Upper lobe of right lung (tissue), 1 donor: ENCODE data around the gene APCDD1L. TPM values are rescaled to one million over a fixed set of nuclear protein-coding genes. Genes with fewer than 3 reads are reported as not detected.

ENCODE experiments used
- ATAC-seq: fragments of 200-7000 bp; cut with Tn5 transposase; one replicate; pipeline ENCODE4 v1.9.1; 2020; ENCODE audit warnings: mild to moderate bottlenecking, moderate library complexity
- DNase-seq: peaks from one replicate; pipeline ENCODE4 v3.0.0-alpha.2; 2020
- H3K27ac ChIP-seq: fragments of 200-600 bp; one replicate; pipeline ENCODE4 v1.8.0; 2022
- H3K27me3 ChIP-seq: fragments of 200-600 bp; one replicate; pipeline ENCODE4 v1.8.0; 2022; ENCODE audit warnings: mild to moderate bottlenecking
- H3K36me3 ChIP-seq: fragments of 200-600 bp; one replicate; pipeline ENCODE4 v1.8.0; 2022
- H3K4me1 ChIP-seq: fragments of 200-600 bp; one replicate; pipeline ENCODE4 v1.8.0; 2022
- H3K4me3 ChIP-seq: fragments of 200-600 bp; one replicate; pipeline ENCODE4 v1.8.0; 2022; ENCODE audit warnings: mild to moderate bottlenecking
- H3K9me3 ChIP-seq: fragments of 200-600 bp; one replicate; pipeline ENCODE4 v1.8.0; 2022
- intact Hi-C: fragments of 100-400 bp; cut with DNase I; formaldehyde crosslinking; loops from one replicate; pipeline ENCODE4 v1.11.0; 2022
- total RNA-seq: library from RNA; stranded (reverse); fragmentation: NEBNext Ultra II Directional; extraction: Animal tissue kit (Norgen Biotek cat#: 25700); gene quantifications from one replicate; pipeline ENCODE4 v1.2.1, GENCODE V29; 2021
- TF ChIP-seq, protein P1 (sequence below): fragments of 200-600 bp; IDR thresholded peaks from one replicate; pipeline ENCODE4 v1.8.0; 2022; ENCODE audit warnings: antibody characterized with exemption
- donor health status: DM: no; HTN: yes; CAD: no; lungs with severe emphysema.

APCDD1L gene
- total RNA-seq, 1 donor from 2014 or later = not detected

- intact Hi-C loops = no loop called here
- DNase-seq = no peak
- Histone ChIP-seq H3K4me3 (no peak overlapping the region), H3K27ac (no peak overlapping the region), H3K27me3 (no peaks in the 10 kb centered on the region), H3K4me1 (no peaks in the 10 kb centered on the region), H3K9me3 (no peaks in the 10 kb centered on the region), H3K36me3 (no peaks in the 10 kb centered on the region)
- TF ChIP-seq, protein P1, sequence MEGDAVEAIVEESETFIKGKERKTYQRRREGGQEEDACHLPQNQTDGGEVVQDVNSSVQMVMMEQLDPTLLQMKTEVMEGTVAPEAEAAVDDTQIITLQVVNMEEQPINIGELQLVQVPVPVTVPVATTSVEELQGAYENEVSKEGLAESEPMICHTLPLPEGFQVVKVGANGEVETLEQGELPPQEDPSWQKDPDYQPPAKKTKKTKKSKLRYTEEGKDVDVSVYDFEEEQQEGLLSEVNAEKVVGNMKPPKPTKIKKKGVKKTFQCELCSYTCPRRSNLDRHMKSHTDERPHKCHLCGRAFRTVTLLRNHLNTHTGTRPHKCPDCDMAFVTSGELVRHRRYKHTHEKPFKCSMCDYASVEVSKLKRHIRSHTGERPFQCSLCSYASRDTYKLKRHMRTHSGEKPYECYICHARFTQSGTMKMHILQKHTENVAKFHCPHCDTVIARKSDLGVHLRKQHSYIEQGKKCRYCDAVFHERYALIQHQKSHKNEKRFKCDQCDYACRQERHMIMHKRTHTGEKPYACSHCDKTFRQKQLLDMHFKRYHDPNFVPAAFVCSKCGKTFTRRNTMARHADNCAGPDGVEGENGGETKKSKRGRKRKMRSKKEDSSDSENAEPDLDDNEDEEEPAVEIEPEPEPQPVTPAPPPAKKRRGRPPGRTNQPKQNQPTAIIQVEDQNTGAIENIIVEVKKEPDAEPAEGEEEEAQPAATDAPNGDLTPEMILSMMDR = no peak
- ATAC-seq = no peak
These were observed 42.8 kb downstream of the APCDD1L start for GRCh38 chr20:58472273-58473018.

GRCh38 chr20:58471193-58472164 lies 43.7 kb downstream of the APCDD1L start:
- H3K4me1 ChIP-seq = no peaks in the 10 kb centered on the region
- peaks cover 3% of the 10 kb centered on the region for H3K27me3 ChIP-seq
- no peaks in the 10 kb centered on the region for H3K36me3 ChIP-seq
- intact Hi-C loops = no loop called here
- ATAC-seq (peak; percentile 36), DNase-seq (peak; percentile 64)
- no peak overlapping the region for H3K27ac ChIP-seq
- TF ChIP-seq, protein P1 = no peak
- no peaks in the 10 kb centered on the region for H3K9me3 ChIP-seq
- H3K4me3 ChIP-seq = no peak overlapping the region

GRCh38 chr20:58470336-58471192 lies 44.6 kb downstream of the APCDD1L start:
- no peak overlapping the region for H3K4me3 ChIP-seq
- peak; percentile 6 for ATAC-seq
- H3K9me3 ChIP-seq = no peaks in the 10 kb centered on the region
- intact Hi-C loops = no loop called here
- TF ChIP-seq, protein P1 = no peak
- H3K27ac ChIP-seq = no peak overlapping the region
- DNase-seq = no peak
- no peaks in the 10 kb centered on the region for H3K36me3 ChIP-seq
- H3K27me3 ChIP-seq = peaks cover 5% of the 10 kb centered on the region
- no peaks in the 10 kb centered on the region for H3K4me1 ChIP-seq

GRCh38 chr20:58469616-58470015 lies 45.6 kb downstream of the APCDD1L start:
- Histone ChIP-seq H3K9me3 (no peaks in the 10 kb centered on the region), H3K4me3 (no peak overlapping the region), H3K27me3 (peaks cover 5% of the 10 kb centered on the region), H3K36me3 (no peaks in the 10 kb centered on the region), H3K4me1 (no peaks in the 10 kb centered on the region), H3K27ac (no peak overlapping the region)
- ATAC-seq = no peak
- TF ChIP-seq, protein P1 = no peak
- intact Hi-C loops = no loop called here
- DNase-seq = no peak
